GM12801 (cell line): Measurements from ENCODE around the gene STAG1.

Source experiments
- TF ChIP-seq, protein P1 (sequence below): IDR thresholded peaks from one replicate; pipeline ENCODE4 v1.5.1; 2011; ENCODE audit warnings: control low read depth; ENCODE audit not compliant: insufficient read length; ENCODE audit errors: extremely low read depth

Gene STAG1

DNA sequence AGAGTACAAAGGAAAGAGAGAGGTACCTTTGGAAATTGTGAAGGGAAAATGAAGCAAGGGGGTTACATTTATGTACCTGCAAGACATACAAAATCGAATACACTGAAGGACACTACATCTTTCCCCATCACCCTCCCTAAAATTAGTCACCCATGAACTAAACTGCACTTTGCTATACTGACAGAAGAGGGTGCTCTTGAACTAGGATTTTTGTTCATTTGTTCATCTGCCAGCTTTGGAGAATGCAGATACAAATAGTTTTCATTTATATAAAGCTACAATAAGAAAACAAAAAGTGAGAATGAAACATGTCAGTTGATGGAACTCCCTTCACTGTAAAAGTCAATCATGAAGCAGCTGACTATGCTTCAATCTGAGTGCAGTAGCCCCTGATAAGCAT, 446.3 kb downstream of the STAG1 start:
- TF ChIP-seq, protein P1, sequence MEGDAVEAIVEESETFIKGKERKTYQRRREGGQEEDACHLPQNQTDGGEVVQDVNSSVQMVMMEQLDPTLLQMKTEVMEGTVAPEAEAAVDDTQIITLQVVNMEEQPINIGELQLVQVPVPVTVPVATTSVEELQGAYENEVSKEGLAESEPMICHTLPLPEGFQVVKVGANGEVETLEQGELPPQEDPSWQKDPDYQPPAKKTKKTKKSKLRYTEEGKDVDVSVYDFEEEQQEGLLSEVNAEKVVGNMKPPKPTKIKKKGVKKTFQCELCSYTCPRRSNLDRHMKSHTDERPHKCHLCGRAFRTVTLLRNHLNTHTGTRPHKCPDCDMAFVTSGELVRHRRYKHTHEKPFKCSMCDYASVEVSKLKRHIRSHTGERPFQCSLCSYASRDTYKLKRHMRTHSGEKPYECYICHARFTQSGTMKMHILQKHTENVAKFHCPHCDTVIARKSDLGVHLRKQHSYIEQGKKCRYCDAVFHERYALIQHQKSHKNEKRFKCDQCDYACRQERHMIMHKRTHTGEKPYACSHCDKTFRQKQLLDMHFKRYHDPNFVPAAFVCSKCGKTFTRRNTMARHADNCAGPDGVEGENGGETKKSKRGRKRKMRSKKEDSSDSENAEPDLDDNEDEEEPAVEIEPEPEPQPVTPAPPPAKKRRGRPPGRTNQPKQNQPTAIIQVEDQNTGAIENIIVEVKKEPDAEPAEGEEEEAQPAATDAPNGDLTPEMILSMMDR: no peak

DNA sequence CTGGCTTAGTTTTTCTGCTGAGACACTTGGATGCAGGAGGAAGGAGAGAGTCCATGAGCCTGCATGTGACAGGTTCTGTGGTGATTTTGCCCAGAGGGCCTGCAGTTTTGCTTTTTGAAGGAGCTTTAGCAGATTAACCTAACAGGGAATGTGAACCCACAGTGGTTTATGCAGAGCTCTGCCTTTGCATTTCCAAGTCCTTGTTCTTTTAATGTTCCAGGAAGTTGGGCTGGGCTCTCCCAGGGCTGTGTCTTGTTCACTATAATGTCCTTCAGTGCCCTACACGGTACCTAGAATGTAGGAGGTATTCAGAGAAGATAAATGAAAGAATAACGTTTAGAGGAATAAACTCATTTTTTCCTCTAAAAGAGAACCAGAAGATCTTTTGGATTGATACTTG, 451.7 kb downstream of the STAG1 start:
- TF ChIP-seq, protein P1: no peak

DNA sequence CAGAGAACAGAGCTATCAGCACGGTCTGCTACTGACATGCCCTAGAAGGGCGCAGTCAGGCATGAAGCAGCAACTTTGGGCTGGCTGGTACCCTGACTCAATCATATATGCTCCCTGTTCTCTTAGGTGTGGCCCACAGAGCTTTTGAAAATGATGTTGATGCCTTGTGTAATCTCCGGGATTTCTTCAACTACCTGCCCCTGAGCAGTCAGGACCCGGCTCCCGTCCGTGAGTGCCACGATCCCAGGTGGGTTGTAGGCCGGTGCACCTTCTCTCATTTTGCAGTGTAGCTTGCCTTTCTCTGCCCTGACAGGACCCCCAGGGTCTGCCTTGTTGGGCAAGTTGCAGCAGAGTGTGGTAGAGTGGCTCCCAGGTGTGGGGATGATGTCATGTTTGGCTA, 454.4 kb downstream of the STAG1 start:
- TF ChIP-seq, protein P1: no peak

DNA sequence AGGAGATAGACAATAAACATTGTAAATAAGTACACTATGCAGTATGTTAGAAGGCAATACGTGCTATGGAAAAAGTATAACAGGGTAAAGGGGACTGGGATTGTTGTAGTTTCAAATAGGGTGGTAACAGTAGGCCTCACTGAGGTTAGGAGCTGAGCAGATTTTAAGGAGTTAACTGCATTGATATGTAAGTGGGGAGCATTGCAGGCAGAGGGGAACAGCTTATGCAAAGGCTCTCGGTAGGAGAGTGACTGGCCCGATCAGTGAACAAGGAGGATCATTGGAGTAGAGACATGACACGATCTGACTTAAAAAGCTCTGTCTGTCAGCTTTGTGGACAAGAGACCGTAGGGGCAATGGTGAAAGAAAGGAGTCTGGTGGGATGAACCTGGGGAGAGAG, 455.2 kb downstream of the STAG1 start:
- TF ChIP-seq, protein P1: no peak

DNA sequence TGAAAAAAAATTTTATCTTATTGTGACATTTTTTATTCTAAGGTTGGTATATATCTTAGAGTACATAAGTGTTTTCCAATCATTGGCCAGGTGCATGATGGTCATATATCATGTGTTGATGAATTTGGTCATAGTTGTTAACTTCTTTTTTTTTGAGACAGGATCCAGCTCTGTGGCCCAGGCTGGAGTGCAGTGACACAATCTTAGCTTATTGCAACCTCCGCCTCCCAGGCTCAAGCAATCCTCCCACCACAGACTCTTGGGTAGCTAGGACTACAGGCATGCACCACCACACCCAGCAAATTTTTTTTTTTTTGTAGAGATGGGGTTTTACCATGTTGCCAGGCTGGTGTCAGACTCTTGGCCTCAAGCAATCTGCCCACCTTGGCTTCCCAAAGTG, 458.0 kb downstream of the STAG1 start:
- TF ChIP-seq, protein P1: no peak

DNA sequence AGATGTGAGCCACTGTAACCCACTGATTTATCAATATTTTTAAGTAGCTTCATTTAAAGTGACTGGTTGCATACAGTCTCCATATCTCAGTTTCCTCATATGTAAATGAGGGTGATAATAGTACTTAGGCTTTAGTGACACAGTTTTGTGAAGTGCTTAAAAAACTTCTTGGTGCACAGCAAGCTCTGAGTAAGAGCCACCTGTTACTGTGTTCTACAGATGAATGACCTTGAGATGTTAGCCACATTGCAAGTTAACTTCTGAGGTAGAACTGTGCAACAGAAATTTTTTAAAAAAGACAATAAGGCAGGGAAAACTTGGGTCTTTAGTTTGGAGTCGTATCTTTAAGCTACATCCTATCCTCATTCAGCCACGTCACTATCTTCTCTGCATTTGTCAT, 458.9 kb downstream of the STAG1 start:
- TF ChIP-seq, protein P1: no peak

DNA sequence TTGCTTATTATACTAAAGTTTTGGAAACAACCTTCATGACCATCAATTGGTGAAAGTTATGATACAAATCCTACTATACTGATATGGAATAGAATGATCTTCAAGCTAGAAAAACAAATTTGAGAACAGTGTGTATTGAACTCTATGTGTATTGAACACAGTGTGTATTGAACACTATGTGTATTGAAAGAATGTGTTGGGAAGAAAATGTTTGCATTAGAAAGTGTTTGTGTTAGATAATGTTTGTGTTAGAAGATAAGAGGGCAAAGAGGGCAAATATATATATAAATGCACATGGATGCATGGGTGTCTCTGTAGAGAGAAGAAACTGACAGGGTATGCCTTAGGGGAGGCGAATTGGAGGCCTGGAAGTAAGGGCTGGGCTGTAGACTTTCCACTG, 459.7 kb downstream of the STAG1 start:
- TF ChIP-seq, protein P1: no peak

DNA sequence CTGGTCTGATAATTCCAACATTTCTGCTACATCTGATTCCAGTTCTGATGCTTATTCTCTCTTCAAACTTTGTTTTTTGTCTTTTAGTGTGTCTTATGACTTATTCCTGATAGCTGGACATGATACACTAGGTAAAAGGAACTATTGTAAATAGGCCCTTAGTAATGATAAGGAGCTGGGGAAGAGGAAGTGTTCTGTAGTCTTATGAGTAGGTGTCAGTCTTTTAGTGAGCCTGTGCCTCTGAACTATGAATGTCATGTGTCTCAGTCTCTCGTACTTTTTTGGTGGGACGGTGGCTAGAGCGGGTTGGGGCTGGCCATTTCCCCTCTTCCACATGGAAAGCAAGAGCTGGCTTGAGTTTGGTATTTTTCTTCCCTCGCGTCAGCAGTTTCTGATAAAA, 460.9 kb downstream of the STAG1 start:
- TF ChIP-seq, protein P1: no peak
